Body of pancreas (tissue), 4 donors: ENCODE results near the gene DIAPH3.

Experiments
- POLR2A ChIP-seq, 3 donors: fragments of 450-650 bp; IDR thresholded peaks; one replicate each; pipeline ENCODE4 v1.6.1; 2016; ENCODE audit warnings: antibody characterized with exemption in 3 of 3, mild to moderate bottlenecking in 2 of 3
- TF ChIP-seq, protein P1 (sequence below), 7 experiments: fragments of 450-650 bp in 4 of 7; fragments of 200-600 bp in 3 of 7; sonication (generic) in 3 of 7; IDR thresholded peaks; one replicate each; pipeline ENCODE4 v1.5.1; 2016 to 2019; ENCODE audit warnings: antibody characterized with exemption in 7 of 7

DNA sequence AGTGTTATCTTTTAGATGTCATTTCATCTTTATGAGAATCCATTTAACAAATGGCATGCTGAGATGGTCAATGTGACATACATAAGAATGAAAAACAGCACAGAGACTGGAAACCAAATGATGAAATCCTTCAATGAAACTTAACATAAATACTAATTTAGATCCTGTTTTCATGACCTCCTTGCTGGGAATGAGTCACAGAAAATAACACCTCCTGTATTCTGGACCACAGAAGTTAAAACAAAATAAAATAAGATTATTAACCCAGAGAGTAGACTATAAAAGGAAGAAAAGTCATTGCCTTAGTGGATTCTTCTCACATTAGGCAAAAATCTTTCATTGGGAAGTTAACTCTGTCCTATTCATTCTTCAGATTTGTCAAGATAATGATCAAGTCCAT, 1.6 kb downstream of the DIAPH3 start:
- TF ChIP-seq, protein P1, sequence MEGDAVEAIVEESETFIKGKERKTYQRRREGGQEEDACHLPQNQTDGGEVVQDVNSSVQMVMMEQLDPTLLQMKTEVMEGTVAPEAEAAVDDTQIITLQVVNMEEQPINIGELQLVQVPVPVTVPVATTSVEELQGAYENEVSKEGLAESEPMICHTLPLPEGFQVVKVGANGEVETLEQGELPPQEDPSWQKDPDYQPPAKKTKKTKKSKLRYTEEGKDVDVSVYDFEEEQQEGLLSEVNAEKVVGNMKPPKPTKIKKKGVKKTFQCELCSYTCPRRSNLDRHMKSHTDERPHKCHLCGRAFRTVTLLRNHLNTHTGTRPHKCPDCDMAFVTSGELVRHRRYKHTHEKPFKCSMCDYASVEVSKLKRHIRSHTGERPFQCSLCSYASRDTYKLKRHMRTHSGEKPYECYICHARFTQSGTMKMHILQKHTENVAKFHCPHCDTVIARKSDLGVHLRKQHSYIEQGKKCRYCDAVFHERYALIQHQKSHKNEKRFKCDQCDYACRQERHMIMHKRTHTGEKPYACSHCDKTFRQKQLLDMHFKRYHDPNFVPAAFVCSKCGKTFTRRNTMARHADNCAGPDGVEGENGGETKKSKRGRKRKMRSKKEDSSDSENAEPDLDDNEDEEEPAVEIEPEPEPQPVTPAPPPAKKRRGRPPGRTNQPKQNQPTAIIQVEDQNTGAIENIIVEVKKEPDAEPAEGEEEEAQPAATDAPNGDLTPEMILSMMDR (IDR thresholded peaks at IDR 0.05), result no peak
- TF ChIP-seq POLR2A (IDR thresholded peaks at IDR 0.05), result no peak
